ENCODE data around the gene CD36.

DNA sequence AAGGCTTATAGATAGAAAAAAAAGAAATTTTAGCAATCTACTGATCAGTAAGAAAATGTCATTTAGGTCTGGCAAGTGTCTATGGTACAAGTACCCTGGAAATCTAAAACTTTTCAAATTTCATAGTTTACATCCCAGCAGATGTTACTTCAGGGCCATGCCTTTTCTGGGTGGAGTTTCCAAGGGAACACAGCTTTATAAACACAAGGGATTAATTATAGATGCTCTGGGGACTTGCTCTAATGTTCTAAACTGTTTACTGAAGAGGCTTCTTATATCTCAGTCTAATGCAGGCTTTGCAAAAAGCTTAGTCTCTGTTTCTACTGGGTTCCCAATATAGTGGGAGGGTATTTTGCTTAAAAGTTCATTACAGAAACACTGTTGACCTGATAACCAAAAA is 3.1 kb downstream of the CD36 start:
- TF ChIP-seq, protein P1, sequence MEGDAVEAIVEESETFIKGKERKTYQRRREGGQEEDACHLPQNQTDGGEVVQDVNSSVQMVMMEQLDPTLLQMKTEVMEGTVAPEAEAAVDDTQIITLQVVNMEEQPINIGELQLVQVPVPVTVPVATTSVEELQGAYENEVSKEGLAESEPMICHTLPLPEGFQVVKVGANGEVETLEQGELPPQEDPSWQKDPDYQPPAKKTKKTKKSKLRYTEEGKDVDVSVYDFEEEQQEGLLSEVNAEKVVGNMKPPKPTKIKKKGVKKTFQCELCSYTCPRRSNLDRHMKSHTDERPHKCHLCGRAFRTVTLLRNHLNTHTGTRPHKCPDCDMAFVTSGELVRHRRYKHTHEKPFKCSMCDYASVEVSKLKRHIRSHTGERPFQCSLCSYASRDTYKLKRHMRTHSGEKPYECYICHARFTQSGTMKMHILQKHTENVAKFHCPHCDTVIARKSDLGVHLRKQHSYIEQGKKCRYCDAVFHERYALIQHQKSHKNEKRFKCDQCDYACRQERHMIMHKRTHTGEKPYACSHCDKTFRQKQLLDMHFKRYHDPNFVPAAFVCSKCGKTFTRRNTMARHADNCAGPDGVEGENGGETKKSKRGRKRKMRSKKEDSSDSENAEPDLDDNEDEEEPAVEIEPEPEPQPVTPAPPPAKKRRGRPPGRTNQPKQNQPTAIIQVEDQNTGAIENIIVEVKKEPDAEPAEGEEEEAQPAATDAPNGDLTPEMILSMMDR (IDR thresholded peaks at IDR 0.05; ENCODE audit: extremely low read depth in 1 of 2, insufficient read depth in 1 of 2, low read depth in 1 of 2, low read length in 2 of 2) = no peak
- no peak for TF ChIP-seq POLR2AphosphoS5 (IDR thresholded peaks at IDR 0.05; ENCODE audit: insufficient read depth, low read depth, low read length)
- no peak for TF ChIP-seq EZH2 (IDR thresholded peaks at IDR 0.05; ENCODE audit: borderline replicate concordance, low read depth, low read length, severe bottlenecking)
- TF ChIP-seq, protein P2, sequence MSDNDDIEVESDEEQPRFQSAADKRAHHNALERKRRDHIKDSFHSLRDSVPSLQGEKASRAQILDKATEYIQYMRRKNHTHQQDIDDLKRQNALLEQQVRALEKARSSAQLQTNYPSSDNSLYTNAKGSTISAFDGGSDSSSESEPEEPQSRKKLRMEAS (IDR thresholded peaks at IDR 0.05; ENCODE audit: insufficient read depth, insufficient read length) = no peak
